Osteoblast (primary cell): ENCODE measurements around the gene RAD21L1. TPM values are rescaled to one million over a fixed set of nuclear protein-coding genes. Genes with fewer than 3 reads are reported as not detected.

Experiments
- DNase-seq: peaks from one replicate; pipeline ENCODE4 v3.0.0; 2011; ENCODE audit warnings: low spot score, mixed read lengths; ENCODE audit not compliant: insufficient read length; ENCODE audit errors: missing footprints
- H2AFZ ChIP-seq: 2 replicates; pipeline ENCODE4 v1.6.0; 2011; ENCODE audit warnings: mild to moderate bottlenecking, low read length
- H3K27ac ChIP-seq: 2 replicates; pipeline ENCODE4 v1.5.1; 2011; ENCODE audit warnings: mild to moderate bottlenecking, low read depth, low read length, moderate library complexity
- H3K27me3 ChIP-seq: 2 replicates; pipeline ENCODE4 v1.6.0; 2012; ENCODE audit warnings: mild to moderate bottlenecking, control low read depth, inconsistent platforms, low read length, moderate library complexity; ENCODE audit not compliant: insufficient read depth
- H3K36me3 ChIP-seq: 2 replicates; pipeline ENCODE4 v1.5.1; 2011; ENCODE audit warnings: mild to moderate bottlenecking, low read length, control low read depth, moderate library complexity; ENCODE audit not compliant: insufficient read depth
- H3K4me1 ChIP-seq: 2 replicates; pipeline ENCODE4 v1.5.1; 2011; ENCODE audit warnings: mild to moderate bottlenecking, low read length, control low read depth, moderate library complexity; ENCODE audit not compliant: insufficient read depth
- H3K4me2 ChIP-seq: 2 replicates; pipeline ENCODE4 v1.6.0; 2011; ENCODE audit warnings: mild to moderate bottlenecking, low read length; ENCODE audit not compliant: insufficient read depth
- H3K4me3 ChIP-seq: fragments of 200-600 bp; sonication (generic); 3 replicates; pipeline ENCODE4 v1.5.1; 2012; ENCODE audit warnings: mild to moderate bottlenecking, low read length, inconsistent platforms; ENCODE audit not compliant: insufficient read depth
- H3K79me2 ChIP-seq: 2 replicates; pipeline ENCODE4 v1.6.0; 2012; ENCODE audit warnings: mild to moderate bottlenecking, low read length, control low read depth, inconsistent platforms; ENCODE audit not compliant: insufficient read depth
- H3K9me3 ChIP-seq: 2 replicates; pipeline ENCODE4 v1.5.1; 2011; ENCODE audit warnings: low read depth, low read length, control low read depth
- H4K20me1 ChIP-seq: 2 replicates; pipeline ENCODE4 v1.6.0; 2012; ENCODE audit warnings: mild to moderate bottlenecking, low read length, control low read depth; ENCODE audit not compliant: insufficient read depth
- total RNA-seq: library from RNA; depleted of rRNA; stranded (reverse); fragments of >200 nt; gene quantifications from 2 replicates; pipeline ENCODE4 v1.2.3, GENCODE V29; 2012
- TF ChIP-seq, protein P1 (sequence below): IDR thresholded peaks from 2 replicates; pipeline ENCODE4 v1.5.1; 2011; ENCODE audit warnings: mild to moderate bottlenecking, low read depth, low read length, moderate library complexity; ENCODE audit errors: extremely low read depth

Gene RAD21L1
- total RNA-seq, 1 donor, result not detected

DNA sequence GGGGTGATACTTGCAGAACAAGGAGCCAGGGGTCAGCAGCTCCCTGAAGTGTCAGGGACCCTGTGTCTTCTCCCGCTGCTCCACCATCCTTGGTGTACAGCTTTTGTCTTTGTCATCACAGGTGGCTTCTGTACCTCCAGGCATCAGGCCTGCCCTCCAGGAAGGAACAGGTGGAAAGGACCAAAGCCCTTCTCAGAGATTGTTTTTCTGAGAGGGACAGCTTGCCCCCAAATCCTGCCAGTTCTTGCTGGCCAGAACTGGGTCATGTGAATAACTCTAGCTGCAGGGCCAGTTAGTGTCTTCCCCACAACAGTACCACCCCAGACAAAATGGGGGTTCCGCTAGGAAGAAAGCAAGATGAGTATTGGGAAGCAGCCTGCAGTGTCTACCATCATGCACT is 71.6 kb downstream of the RAD21L1 start:
- H3K79me2 ChIP-seq, result no peaks in the 10 kb centered on the region
- H3K27me3 ChIP-seq, result no peaks in the 10 kb centered on the region
- H2AFZ ChIP-seq, result no peak overlapping the region
- no peak overlapping the region for H3K27ac ChIP-seq
- peaks cover 8% of the 10 kb centered on the region for H3K4me1 ChIP-seq
- no peaks in the 10 kb centered on the region for H3K9me3 ChIP-seq
- no peak overlapping the region for H3K4me3 ChIP-seq
- no peaks in the 10 kb centered on the region for H3K36me3 ChIP-seq
- no peak for DNase-seq
- no peak overlapping the region for H3K4me2 ChIP-seq
- H4K20me1 ChIP-seq, result peaks cover 3% of the 10 kb centered on the region
- TF ChIP-seq, protein P1, sequence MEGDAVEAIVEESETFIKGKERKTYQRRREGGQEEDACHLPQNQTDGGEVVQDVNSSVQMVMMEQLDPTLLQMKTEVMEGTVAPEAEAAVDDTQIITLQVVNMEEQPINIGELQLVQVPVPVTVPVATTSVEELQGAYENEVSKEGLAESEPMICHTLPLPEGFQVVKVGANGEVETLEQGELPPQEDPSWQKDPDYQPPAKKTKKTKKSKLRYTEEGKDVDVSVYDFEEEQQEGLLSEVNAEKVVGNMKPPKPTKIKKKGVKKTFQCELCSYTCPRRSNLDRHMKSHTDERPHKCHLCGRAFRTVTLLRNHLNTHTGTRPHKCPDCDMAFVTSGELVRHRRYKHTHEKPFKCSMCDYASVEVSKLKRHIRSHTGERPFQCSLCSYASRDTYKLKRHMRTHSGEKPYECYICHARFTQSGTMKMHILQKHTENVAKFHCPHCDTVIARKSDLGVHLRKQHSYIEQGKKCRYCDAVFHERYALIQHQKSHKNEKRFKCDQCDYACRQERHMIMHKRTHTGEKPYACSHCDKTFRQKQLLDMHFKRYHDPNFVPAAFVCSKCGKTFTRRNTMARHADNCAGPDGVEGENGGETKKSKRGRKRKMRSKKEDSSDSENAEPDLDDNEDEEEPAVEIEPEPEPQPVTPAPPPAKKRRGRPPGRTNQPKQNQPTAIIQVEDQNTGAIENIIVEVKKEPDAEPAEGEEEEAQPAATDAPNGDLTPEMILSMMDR, result no peak

DNA sequence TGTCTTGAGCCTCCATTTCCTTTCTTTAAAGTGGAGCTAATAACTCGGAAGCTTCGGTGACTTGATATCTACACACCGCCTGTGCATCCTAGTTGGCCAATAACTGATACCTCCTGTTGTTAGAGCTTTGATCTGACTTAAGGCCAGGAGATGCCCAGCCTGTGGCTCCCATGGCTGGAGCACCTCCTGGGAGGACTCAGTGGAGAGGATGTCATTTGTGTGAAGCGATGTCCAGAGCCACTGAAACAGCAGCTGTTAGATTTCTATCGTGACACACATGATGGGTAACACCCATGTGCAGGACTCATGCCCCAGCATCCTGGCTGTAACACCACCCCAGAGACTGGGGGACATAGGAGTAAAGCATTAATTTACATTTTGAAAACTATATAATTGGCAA is 72.3 kb downstream of the RAD21L1 start:
- Histone ChIP-seq H3K27me3 (no peaks in the 10 kb centered on the region), H3K9me3 (no peaks in the 10 kb centered on the region), H3K27ac (no peak overlapping the region), H3K36me3 (no peaks in the 10 kb centered on the region), H3K4me3 (no peak overlapping the region), H3K4me1 (peaks cover 11% of the 10 kb centered on the region), H4K20me1 (peaks cover 1% of the 10 kb centered on the region), H2AFZ (no peak overlapping the region), H3K4me2 (no peak overlapping the region), H3K79me2 (no peaks in the 10 kb centered on the region)
- TF ChIP-seq, protein P1, result no peak
- no peak for DNase-seq

DNA sequence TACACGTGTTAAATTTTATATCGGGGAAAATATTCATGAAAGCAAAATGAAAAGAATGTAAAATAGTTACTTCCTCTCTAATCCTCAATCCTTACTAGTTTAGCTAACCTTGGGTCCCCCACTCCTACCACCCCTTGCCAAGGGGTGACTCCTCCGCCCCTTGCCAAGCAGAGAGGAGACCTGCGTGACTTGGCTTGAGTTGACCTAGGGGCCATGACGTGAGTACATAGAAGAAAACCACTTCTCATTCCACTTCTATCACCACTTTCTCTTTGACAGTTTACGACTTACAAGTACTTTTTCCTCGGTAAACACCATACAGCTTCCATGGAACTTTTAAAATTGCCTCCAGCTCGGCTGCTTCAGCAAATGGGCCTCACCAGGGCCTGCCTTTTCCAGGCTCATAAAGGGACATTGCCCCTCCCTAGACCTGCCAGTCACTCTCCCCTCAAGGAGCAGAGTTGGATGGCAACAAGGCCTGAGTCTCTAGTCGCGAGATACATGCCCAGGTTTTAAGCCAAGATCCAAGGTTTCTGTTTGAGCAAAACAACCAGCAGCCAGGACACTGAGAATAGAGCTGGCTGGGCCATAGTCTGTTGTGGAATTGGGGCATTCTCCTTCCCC is 73.2 kb downstream of the RAD21L1 start:
- no peak overlapping the region for H3K4me2 ChIP-seq
- DNase-seq, result no peak
- H3K9me3 ChIP-seq, result no peaks in the 10 kb centered on the region
- peaks cover 11% of the 10 kb centered on the region for H3K4me1 ChIP-seq
- no peaks in the 10 kb centered on the region for H3K36me3 ChIP-seq
- H3K27me3 ChIP-seq, result no peaks in the 10 kb centered on the region
- H3K27ac ChIP-seq, result no peak overlapping the region
- no peak overlapping the region for H3K4me3 ChIP-seq
- TF ChIP-seq, protein P1, result no peak
- H3K79me2 ChIP-seq, result no peaks in the 10 kb centered on the region
- no peak overlapping the region for H2AFZ ChIP-seq
- H4K20me1 ChIP-seq, result no peaks in the 10 kb centered on the region

DNA sequence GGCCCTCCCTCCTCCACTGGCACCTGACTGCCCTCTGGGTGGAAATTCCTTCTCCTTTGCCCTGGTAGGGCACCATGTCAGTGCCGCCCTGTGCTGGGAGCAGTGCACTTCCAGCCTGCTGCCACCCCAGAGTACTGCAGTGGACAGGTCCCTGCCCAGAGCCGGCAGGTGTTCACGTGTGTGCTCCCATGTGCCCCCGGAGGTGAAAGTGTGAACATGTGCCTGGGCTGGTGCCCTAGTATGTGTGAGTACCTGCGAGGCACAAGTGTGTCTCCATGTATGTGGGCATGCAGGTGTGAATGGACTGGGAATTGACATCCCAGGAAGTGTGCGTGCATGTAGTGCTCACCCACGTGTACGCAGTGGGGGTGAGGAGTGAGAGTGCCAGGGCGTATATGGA is 73.7 kb downstream of the RAD21L1 start:
- no peak for DNase-seq
- TF ChIP-seq, protein P1, result peak; percentile 12
- no peak overlapping the region for H3K27ac ChIP-seq
- H3K9me3 ChIP-seq, result no peaks in the 10 kb centered on the region
- H4K20me1 ChIP-seq, result no peaks in the 10 kb centered on the region
- H3K4me3 ChIP-seq, result no peak overlapping the region
- H3K4me2 ChIP-seq, result no peak overlapping the region
- no peak overlapping the region for H2AFZ ChIP-seq
- no peaks in the 10 kb centered on the region for H3K79me2 ChIP-seq
- H3K4me1 ChIP-seq, result peaks cover 11% of the 10 kb centered on the region
- H3K27me3 ChIP-seq, result no peaks in the 10 kb centered on the region
- H3K36me3 ChIP-seq, result no peaks in the 10 kb centered on the region
